ENCODE measurements around the gene MMEL1. TPM values are rescaled to one million over a fixed set of nuclear protein-coding genes. Genes with fewer than 3 reads are reported as not detected.
A peak's percentile ranks its signal among the peaks of the same experiment; 100 is the strongest.

The MMEL1 gene
- polyA plus RNA-seq, 1 of the 3 experiments (the other 2 are of a cell fraction) = 0.16 TPM

DNA sequence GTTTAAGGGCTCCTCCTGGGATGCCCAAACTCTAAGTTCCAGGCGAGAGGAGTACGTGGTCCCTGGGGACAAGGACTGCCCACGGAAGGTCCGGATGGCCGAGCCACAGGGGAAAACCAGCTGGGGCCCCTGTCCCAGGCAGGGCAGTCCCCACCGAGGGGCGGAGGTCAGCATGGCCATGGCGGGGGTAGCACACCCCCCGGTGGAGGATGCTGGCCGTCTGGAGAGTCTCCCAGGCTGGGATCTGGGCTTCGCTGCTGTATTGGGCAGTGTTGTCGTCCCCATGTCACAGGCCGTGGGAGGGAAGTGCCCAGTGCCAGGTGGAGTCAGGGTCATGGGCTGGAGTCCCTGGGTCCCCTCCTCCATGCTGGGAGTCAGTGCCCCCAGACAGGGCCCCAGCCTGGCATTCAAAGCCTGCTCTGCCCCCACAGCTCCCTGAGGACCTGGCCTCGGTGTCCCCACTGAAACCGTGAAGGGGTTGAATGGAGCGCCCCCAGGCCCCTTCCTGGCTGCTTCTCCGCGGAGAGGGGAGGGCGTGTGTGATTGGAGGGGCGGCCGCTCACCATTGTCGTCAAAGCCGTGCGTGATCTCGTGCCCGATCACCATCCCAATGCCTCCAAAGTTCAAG, 39.5 kb downstream of the MMEL1 start:
- Histone ChIP-seq H3K79me2 (ENCODE audit: insufficient read depth) (no peaks in the 10 kb centered on the region), H3K4me3 (ENCODE audit: low read depth in 2 of 2, low read length in 1 of 2) (no peak overlapping the region), H3K27me3 (ENCODE audit: insufficient read depth) (no peaks in the 10 kb centered on the region), H3K9ac (no peak overlapping the region), H2AFZ (ENCODE audit: low read depth) (no peak overlapping the region), H3F3A (replicated peaks; ENCODE audit: insufficient read depth) (no peaks in the 10 kb centered on the region), H4K20me1 (ENCODE audit: insufficient read depth) (no peaks in the 10 kb centered on the region), H3K4me2 (no peak overlapping the region), H3K9me3 (no peaks in the 10 kb centered on the region), H3K4me1 (ENCODE audit: control insufficient read depth in 1 of 2, insufficient read depth in 2 of 2, low read depth in 1 of 2, low read length in 1 of 2) (peaks cover 0 to 12% of the 10 kb centered on the region in 2 experiments; a peak in 2 of 4 replicates), H3K9me2 (no peaks in the 10 kb centered on the region), H3K36me3 (replicated peaks in 1 of 2; ENCODE audit: control insufficient read depth in 1 of 2, insufficient read depth in 2 of 2, low read length in 1 of 2) (peaks cover 0 to 5% of the 10 kb centered on the region in 2 experiments), H3K27ac (ENCODE audit: low read depth in 2 of 2, low read length in 1 of 2) (no peak overlapping the region)
- TF ChIP-seq SIN3A (IDR thresholded peaks at IDR 0.05; ENCODE audit: borderline replicate concordance, low read depth, low read length) (no peak), MEF2A (IDR thresholded peaks at IDR 0.05; ENCODE audit: borderline replicate concordance, low read depth) (no peak), GABPA (IDR thresholded peaks at IDR 0.05; ENCODE audit: low read depth) (no peak), GATA2 (CRISPR knock-in tag; IDR thresholded peaks at IDR 0.05) (no peak), FOSL2 (IDR thresholded peaks at IDR 0.05; ENCODE audit: borderline replicate concordance, low read depth) (no peak), SMC3 (IDR thresholded peaks at IDR 0.05; ENCODE audit: low read depth, low read length) (no peak), RAD21 (IDR thresholded peaks at IDR 0.05; ENCODE audit: low read length) (no peak), NFIC (IDR thresholded peaks at IDR 0.05; ENCODE audit: borderline replicate concordance) (no peak), TEAD4 (IDR thresholded peaks at IDR 0.05; ENCODE audit: borderline replicate concordance, insufficient read depth) (no peak), TAF1 (IDR thresholded peaks at IDR 0.05; ENCODE audit: borderline replicate concordance, low read depth, low read length) (no peak), YY1 (IDR thresholded peaks at IDR 0.05; ENCODE audit: low read depth) (no peak), JUND (IDR thresholded peaks at IDR 0.05) (no peak)
- TF ChIP-seq, protein P1, sequence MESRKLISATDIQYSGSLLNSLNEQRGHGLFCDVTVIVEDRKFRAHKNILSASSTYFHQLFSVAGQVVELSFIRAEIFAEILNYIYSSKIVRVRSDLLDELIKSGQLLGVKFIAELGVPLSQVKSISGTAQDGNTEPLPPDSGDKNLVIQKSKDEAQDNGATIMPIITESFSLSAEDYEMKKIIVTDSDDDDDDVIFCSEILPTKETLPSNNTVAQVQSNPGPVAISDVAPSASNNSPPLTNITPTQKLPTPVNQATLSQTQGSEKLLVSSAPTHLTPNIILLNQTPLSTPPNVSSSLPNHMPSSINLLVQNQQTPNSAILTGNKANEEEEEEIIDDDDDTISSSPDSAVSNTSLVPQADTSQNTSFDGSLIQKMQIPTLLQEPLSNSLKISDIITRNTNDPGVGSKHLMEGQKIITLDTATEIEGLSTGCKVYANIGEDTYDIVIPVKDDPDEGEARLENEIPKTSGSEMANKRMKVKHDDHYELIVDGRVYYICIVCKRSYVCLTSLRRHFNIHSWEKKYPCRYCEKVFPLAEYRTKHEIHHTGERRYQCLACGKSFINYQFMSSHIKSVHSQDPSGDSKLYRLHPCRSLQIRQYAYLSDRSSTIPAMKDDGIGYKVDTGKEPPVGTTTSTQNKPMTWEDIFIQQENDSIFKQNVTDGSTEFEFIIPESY (IDR thresholded peaks at IDR 0.05; ENCODE audit: borderline replicate concordance, low read depth) = no peak
- TF ChIP-seq, protein P2, sequence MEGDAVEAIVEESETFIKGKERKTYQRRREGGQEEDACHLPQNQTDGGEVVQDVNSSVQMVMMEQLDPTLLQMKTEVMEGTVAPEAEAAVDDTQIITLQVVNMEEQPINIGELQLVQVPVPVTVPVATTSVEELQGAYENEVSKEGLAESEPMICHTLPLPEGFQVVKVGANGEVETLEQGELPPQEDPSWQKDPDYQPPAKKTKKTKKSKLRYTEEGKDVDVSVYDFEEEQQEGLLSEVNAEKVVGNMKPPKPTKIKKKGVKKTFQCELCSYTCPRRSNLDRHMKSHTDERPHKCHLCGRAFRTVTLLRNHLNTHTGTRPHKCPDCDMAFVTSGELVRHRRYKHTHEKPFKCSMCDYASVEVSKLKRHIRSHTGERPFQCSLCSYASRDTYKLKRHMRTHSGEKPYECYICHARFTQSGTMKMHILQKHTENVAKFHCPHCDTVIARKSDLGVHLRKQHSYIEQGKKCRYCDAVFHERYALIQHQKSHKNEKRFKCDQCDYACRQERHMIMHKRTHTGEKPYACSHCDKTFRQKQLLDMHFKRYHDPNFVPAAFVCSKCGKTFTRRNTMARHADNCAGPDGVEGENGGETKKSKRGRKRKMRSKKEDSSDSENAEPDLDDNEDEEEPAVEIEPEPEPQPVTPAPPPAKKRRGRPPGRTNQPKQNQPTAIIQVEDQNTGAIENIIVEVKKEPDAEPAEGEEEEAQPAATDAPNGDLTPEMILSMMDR (IDR thresholded peaks at IDR 0.05) = no peak
- TF ChIP-seq, protein P3, sequence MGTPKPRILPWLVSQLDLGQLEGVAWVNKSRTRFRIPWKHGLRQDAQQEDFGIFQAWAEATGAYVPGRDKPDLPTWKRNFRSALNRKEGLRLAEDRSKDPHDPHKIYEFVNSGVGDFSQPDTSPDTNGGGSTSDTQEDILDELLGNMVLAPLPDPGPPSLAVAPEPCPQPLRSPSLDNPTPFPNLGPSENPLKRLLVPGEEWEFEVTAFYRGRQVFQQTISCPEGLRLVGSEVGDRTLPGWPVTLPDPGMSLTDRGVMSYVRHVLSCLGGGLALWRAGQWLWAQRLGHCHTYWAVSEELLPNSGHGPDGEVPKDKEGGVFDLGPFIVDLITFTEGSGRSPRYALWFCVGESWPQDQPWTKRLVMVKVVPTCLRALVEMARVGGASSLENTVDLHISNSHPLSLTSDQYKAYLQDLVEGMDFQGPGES (IDR thresholded peaks at IDR 0.05; ENCODE audit: low read depth, low read length) = no peak
- TF ChIP-seq, protein P4, sequence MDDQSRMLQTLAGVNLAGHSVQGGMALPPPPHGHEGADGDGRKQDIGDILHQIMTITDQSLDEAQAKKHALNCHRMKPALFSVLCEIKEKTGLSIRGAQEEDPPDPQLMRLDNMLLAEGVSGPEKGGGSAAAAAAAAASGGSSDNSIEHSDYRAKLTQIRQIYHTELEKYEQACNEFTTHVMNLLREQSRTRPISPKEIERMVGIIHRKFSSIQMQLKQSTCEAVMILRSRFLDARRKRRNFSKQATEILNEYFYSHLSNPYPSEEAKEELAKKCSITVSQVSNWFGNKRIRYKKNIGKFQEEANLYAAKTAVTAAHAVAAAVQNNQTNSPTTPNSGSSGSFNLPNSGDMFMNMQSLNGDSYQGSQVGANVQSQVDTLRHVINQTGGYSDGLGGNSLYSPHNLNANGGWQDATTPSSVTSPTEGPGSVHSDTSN (IDR thresholded peaks at IDR 0.05) = no peak
- TF ChIP-seq, protein P5, sequence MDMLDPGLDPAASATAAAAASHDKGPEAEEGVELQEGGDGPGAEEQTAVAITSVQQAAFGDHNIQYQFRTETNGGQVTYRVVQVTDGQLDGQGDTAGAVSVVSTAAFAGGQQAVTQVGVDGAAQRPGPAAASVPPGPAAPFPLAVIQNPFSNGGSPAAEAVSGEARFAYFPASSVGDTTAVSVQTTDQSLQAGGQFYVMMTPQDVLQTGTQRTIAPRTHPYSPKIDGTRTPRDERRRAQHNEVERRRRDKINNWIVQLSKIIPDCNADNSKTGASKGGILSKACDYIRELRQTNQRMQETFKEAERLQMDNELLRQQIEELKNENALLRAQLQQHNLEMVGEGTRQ (IDR thresholded peaks at IDR 0.05; ENCODE audit: borderline replicate concordance, low read depth, low read length) = no peak
- ChIA-PET POLR2A (no interaction called here), CTCF (interaction anchor here (0.6 to 1.7 kb wide), 2 partner anchors 11 to 462 kb away, joined by 3 to 5 read pairs; no protein-coding TSS in a partner anchor)
- 82% methylated on average over 12 of the region's 26 CpGs for WGBS (ENCODE audit: low lambda C conversion rate)
- DNase-seq = peak; percentile 37
